SK-N-SH treated with all-trans-retinoic acid at 6 μM for 48 hours (cell line): ENCODE data around the gene SUCO.

Experiments
- ATAC-seq: fragments of 200-7000 bp; cut with Tn5 transposase; 3 replicates; pipeline ENCODE4 v1.9.1; 2020; ENCODE audit warnings: mild to moderate bottlenecking, moderate library complexity
- ARNTL ChIP-seq: fragments of 450-650 bp; formaldehyde crosslinking; IDR thresholded peaks from 2 replicates; pipeline ENCODE4 v1.5.0; 2020; ENCODE audit warnings: low read depth, mild to moderate bottlenecking, moderate library complexity, borderline replicate concordance
- BACH2 ChIP-seq: fragments of 250-450 bp; sonication (Bioruptor Pico); IDR thresholded peaks from 2 replicates; pipeline ENCODE4 v1.9.0; 2021; ENCODE audit warnings: mild to moderate bottlenecking, borderline replicate concordance
- CSRNP3 ChIP-seq: fragments of 250-450 bp; sonication (Bioruptor Pico); IDR thresholded peaks from 2 replicates; pipeline ENCODE4 v1.5.1; 2021; ENCODE audit warnings: mild to moderate bottlenecking, moderate library complexity
- ESRRG ChIP-seq: fragments of 250-450 bp; sonication (Bioruptor Pico); IDR thresholded peaks from 2 replicates; pipeline ENCODE4 v1.6.1; 2021; ENCODE audit warnings: mild to moderate bottlenecking
- GLIS3 ChIP-seq: fragments of 250-450 bp; sonication (Bioruptor Pico); IDR thresholded peaks from 2 replicates; pipeline ENCODE4 v1.5.0; 2020; ENCODE audit warnings: mild to moderate bottlenecking, moderate library complexity
- ISL1 ChIP-seq: fragments of 250-450 bp; sonication (Bioruptor Pico); IDR thresholded peaks from 2 replicates; pipeline ENCODE4 v2.1.2; 2022; ENCODE audit warnings: mild to moderate bottlenecking, moderate library complexity
- OSR1 ChIP-seq: fragments of 250-450 bp; sonication (Bioruptor Pico); IDR thresholded peaks from 2 replicates; pipeline ENCODE4 v1.8.0; 2022; ENCODE audit warnings: moderate library complexity, mild to moderate bottlenecking, inconsistent platforms
- PATZ1 ChIP-seq: fragments of 250-450 bp; sonication (Bioruptor Pico); IDR thresholded peaks from 2 replicates; pipeline ENCODE4 v1.8.0; 2020; ENCODE audit warnings: mild to moderate bottlenecking, moderate library complexity, borderline replicate concordance
- POU6F1 ChIP-seq: fragments of 250-450 bp; sonication (Bioruptor Pico); IDR thresholded peaks from 2 replicates; pipeline ENCODE4 v1.8.0; 2021; ENCODE audit warnings: low read depth, mild to moderate bottlenecking, moderate library complexity, borderline replicate concordance
- PPARA ChIP-seq: fragments of 250-450 bp; sonication (Bioruptor Pico); IDR thresholded peaks from 2 replicates; pipeline ENCODE4 v1.5.0; 2020; ENCODE audit warnings: mild to moderate bottlenecking, borderline replicate concordance
- RARB ChIP-seq: fragments of 250-450 bp; sonication (Bioruptor Pico); IDR thresholded peaks from 2 replicates; pipeline ENCODE4 v1.8.0; 2021; ENCODE audit warnings: mild to moderate bottlenecking, moderate library complexity
- SNAI2 ChIP-seq: fragments of 250-450 bp; sonication (Bioruptor Pico); IDR thresholded peaks from 2 replicates; pipeline ENCODE4 v1.5.0; 2020; ENCODE audit warnings: mild to moderate bottlenecking, moderate library complexity
- TOX ChIP-seq: fragments of 250-450 bp; sonication (Bioruptor Pico); IDR thresholded peaks from 2 replicates; pipeline ENCODE4 v1.8.0; 2021; ENCODE audit warnings: mild to moderate bottlenecking, moderate library complexity, borderline replicate concordance
- TSHZ2 ChIP-seq: fragments of 250-450 bp; sonication (Bioruptor Pico); IDR thresholded peaks from 2 replicates; pipeline ENCODE4 v1.5.0; 2020; ENCODE audit warnings: mild to moderate bottlenecking, moderate library complexity
- ZC3H10 ChIP-seq: fragments of 250-450 bp; sonication (Bioruptor Pico); IDR thresholded peaks from 2 replicates; pipeline ENCODE4 v1.5.1; 2021; ENCODE audit warnings: mild to moderate bottlenecking, moderate library complexity
- ZFP3 ChIP-seq: fragments of 250-450 bp; sonication (Bioruptor Pico); IDR thresholded peaks from 2 replicates; pipeline ENCODE4 v1.5.0; 2020; ENCODE audit warnings: mild to moderate bottlenecking, moderate library complexity
- ZFP30 ChIP-seq: fragments of 450-650 bp; formaldehyde crosslinking; IDR thresholded peaks from 2 replicates; pipeline ENCODE4 v1.5.0; 2022; ENCODE audit warnings: mild to moderate bottlenecking, moderate library complexity
- ZNF565 ChIP-seq: fragments of 450-650 bp; formaldehyde crosslinking; conservative IDR thresholded peaks from 2 replicates; pipeline ENCODE4 v1.5.0; 2020; ENCODE audit warnings: low read depth, mild to moderate bottlenecking, moderate library complexity
- ZNF70 ChIP-seq: fragments of 450-650 bp; formaldehyde crosslinking; IDR thresholded peaks from 2 replicates; pipeline ENCODE4 v1.5.0; 2020; ENCODE audit warnings: mild to moderate bottlenecking, moderate library complexity
- ZNF8 ChIP-seq: fragments of 450-650 bp; formaldehyde crosslinking; IDR thresholded peaks from 2 replicates; pipeline ENCODE4 v1.5.0; 2020; ENCODE audit warnings: mild to moderate bottlenecking, moderate library complexity

Gene SUCO

GRCh38 chr1:172556461-172556860 lies 23.5 kb downstream of the SUCO start:
- TF ChIP-seq ISL1 (CRISPR knock-in tag), result no peak
- TF ChIP-seq POU6F1, result no peak
- TF ChIP-seq ARNTL (CRISPR knock-in tag), result no peak
- no peak for TF ChIP-seq BACH2 (CRISPR knock-in tag)
- TF ChIP-seq PPARA (CRISPR knock-in tag), result no peak
- TF ChIP-seq OSR1, result no peak
- TF ChIP-seq ZNF565 (CRISPR knock-in tag), result no peak
- TF ChIP-seq ESRRG (CRISPR knock-in tag), result no peak
- TF ChIP-seq SNAI2 (CRISPR knock-in tag), result no peak
- no peak for TF ChIP-seq ZFP3 (CRISPR knock-in tag)
- no peak for TF ChIP-seq ZFP30 (CRISPR knock-in tag)
- no peak for ATAC-seq

- no peak for ATAC-seq
- TF ChIP-seq ZC3H10 (CRISPR knock-in tag), result no peak
- no peak for TF ChIP-seq ZFP30 (CRISPR knock-in tag)
- TF ChIP-seq ZNF565 (CRISPR knock-in tag), result no peak
- no peak for TF ChIP-seq TOX (CRISPR knock-in tag)
- no peak for TF ChIP-seq ARNTL (CRISPR knock-in tag)
- TF ChIP-seq CSRNP3 (CRISPR knock-in tag), result no peak
- TF ChIP-seq ZNF8, result no peak
- TF ChIP-seq GLIS3 (CRISPR knock-in tag), result no peak
- TF ChIP-seq TSHZ2 (CRISPR knock-in tag), result no peak
- no peak for TF ChIP-seq PATZ1 (CRISPR knock-in tag)
- no peak for TF ChIP-seq ZNF70 (CRISPR knock-in tag)
- TF ChIP-seq ISL1 (CRISPR knock-in tag), result no peak
Observed at GRCh38 chr1:172557270-172557669, 24.3 kb downstream of the SUCO start.

- no peak for ATAC-seq
- TF ChIP-seq TOX (CRISPR knock-in tag) (no peak), ZNF565 (CRISPR knock-in tag) (no peak), PATZ1 (CRISPR knock-in tag) (no peak), ZC3H10 (CRISPR knock-in tag) (no peak), CSRNP3 (CRISPR knock-in tag) (no peak), RARB (CRISPR knock-in tag) (no peak), OSR1 (no peak), POU6F1 (no peak), ARNTL (CRISPR knock-in tag) (no peak), ZFP30 (CRISPR knock-in tag) (no peak)
Observed at GRCh38 chr1:172559572-172560210, 26.7 kb downstream of the SUCO start.
